ENCODE data around the gene CBLN1.

- TF ChIP-seq CTCF (IDR thresholded peaks at IDR 0.05; ENCODE audit: low read depth, low read length) (no peak), EZH2phosphoT487 (IDR thresholded peaks at IDR 0.05; ENCODE audit: low read depth) (no peak)
Measured at GRCh38 chr16:49284962-49285361, 3.3 kb upstream of the CBLN1 start.
